Measurements from ENCODE around the gene MRFAP1L1. TPM values are rescaled to one million over a fixed set of nuclear protein-coding genes. Genes with fewer than 3 reads are reported as not detected.

Gene MRFAP1L1
- total RNA-seq, 4 donors from 2014 or later: 56.9 to 99.9 (median 71.7) TPM

- no peaks in the 10 kb centered on the region for H3K36me3 ChIP-seq
- H3K27me3 ChIP-seq: no peaks in the 10 kb centered on the region
- intact Hi-C loops (cut with DNase I; ENCODE audit: low total_unique reads): no loop called here
These were observed 23.4 kb downstream of the MRFAP1L1 start for GRCh38 chr4:6686104-6686787.

DNA sequence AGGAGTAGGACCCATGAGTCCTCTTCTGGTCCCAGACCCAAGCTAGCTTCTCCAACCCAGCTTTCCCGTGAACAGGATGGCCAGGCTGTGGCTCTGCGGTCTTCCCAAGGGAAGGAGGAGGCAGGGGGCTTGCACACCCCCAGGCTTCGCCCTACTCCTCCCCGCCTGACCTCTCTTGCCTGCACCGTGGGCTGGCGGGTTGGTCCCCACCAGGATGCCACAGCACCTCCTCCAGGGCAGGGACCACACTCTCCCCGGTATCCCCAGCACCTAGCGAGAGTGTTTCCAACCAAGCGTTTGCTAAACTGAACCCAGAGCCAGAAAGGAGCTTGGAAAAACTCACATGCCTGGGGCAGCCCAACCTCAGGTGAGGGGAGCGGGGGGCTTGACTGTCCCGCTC, 25.0 kb downstream of the MRFAP1L1 start:
- Histone ChIP-seq H3K36me3 (no peaks in the 10 kb centered on the region), H3K4me3 (no peak overlapping the region), H3K27me3 (no peaks in the 10 kb centered on the region), H3K9me3 (no peaks in the 10 kb centered on the region), H3K27ac (no peak overlapping the region), H3K4me1 (no peaks in the 10 kb centered on the region)
- intact Hi-C loops (cut with DNase I; ENCODE audit: low total_unique reads): no loop called here
- TF ChIP-seq, protein P1, sequence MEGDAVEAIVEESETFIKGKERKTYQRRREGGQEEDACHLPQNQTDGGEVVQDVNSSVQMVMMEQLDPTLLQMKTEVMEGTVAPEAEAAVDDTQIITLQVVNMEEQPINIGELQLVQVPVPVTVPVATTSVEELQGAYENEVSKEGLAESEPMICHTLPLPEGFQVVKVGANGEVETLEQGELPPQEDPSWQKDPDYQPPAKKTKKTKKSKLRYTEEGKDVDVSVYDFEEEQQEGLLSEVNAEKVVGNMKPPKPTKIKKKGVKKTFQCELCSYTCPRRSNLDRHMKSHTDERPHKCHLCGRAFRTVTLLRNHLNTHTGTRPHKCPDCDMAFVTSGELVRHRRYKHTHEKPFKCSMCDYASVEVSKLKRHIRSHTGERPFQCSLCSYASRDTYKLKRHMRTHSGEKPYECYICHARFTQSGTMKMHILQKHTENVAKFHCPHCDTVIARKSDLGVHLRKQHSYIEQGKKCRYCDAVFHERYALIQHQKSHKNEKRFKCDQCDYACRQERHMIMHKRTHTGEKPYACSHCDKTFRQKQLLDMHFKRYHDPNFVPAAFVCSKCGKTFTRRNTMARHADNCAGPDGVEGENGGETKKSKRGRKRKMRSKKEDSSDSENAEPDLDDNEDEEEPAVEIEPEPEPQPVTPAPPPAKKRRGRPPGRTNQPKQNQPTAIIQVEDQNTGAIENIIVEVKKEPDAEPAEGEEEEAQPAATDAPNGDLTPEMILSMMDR (IDR thresholded peaks at IDR 0.05): no peak
- TF ChIP-seq POLR2A (IDR thresholded peaks at IDR 0.05): no peak
- no peak for DNase-seq

More at GRCh38 chr4:6686104-6686787, 23.4 kb downstream of the MRFAP1L1 start:
- no peak for DNase-seq
- Histone ChIP-seq H3K27ac (no peak overlapping the region), H3K4me1 (no peaks in the 10 kb centered on the region), H3K9me3 (no peaks in the 10 kb centered on the region), H3K4me3 (no peak overlapping the region)
- TF ChIP-seq POLR2A (IDR thresholded peaks at IDR 0.05): no peak
- TF ChIP-seq, protein P1 (IDR thresholded peaks at IDR 0.05): no peak

DNA sequence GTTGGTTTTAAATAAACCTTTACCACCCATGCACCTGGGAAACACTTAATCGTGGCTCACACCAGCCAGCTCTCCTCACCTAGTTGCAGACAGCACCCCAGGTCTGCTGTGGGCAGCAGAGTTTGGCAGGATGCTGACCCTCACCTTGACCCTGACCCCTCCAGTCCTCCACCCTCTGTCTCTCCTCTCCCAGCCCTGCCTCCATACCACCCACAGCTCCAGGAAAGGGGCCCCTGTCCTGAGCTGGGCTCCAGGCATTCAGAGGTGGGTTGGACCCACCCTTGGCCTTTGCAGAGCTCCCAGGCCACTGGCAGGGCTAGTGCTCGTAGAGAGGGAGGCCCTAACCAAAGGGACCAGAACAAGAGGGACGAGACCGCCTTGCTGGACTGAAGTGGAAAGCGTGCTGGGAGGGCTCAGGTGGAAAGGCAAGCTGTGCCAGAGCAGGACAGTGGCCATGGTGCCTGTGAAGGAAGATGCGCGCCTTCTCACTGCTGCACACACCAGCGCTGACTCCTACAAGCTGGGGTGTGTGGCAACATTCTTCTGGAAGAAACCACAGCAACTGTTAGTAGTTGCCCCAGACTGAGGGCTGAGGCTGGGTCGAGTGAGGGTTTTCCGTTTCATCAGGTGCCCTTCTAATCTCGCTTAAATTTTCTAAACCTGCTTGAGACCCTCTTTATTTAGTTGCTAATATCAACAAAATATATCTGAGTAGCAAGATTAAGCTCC, 26.6 kb downstream of the MRFAP1L1 start:
- Histone ChIP-seq H3K4me1 (no peaks in the 10 kb centered on the region), H3K9me3 (no peaks in the 10 kb centered on the region), H3K36me3 (no peaks in the 10 kb centered on the region), H3K27me3 (no peaks in the 10 kb centered on the region), H3K27ac (no peak overlapping the region), H3K4me3 (no peak overlapping the region)
- no peak for DNase-seq
- TF ChIP-seq POLR2A (IDR thresholded peaks at IDR 0.05): no peak
- TF ChIP-seq, protein P1 (IDR thresholded peaks at IDR 0.05): no peak
- intact Hi-C loops (cut with DNase I; ENCODE audit: low total_unique reads): no loop called here

- TF ChIP-seq POLR2A (IDR thresholded peaks at IDR 0.05): no peak
- TF ChIP-seq, protein P1 (IDR thresholded peaks at IDR 0.05): no peak
- Histone ChIP-seq H3K36me3 (no peaks in the 10 kb centered on the region), H3K9me3 (no peaks in the 10 kb centered on the region), H3K27ac (no peak overlapping the region), H3K27me3 (no peaks in the 10 kb centered on the region), H3K4me3 (no peak overlapping the region), H3K4me1 (peaks cover 5 to 8% of the 10 kb centered on the region in 2 donors)
- DNase-seq: no peak
- intact Hi-C loops (cut with DNase I; ENCODE audit: low total_unique reads): no loop called here
These were observed 28.5 kb downstream of the MRFAP1L1 start for GRCh38 chr4:6681191-6681590.

DNA sequence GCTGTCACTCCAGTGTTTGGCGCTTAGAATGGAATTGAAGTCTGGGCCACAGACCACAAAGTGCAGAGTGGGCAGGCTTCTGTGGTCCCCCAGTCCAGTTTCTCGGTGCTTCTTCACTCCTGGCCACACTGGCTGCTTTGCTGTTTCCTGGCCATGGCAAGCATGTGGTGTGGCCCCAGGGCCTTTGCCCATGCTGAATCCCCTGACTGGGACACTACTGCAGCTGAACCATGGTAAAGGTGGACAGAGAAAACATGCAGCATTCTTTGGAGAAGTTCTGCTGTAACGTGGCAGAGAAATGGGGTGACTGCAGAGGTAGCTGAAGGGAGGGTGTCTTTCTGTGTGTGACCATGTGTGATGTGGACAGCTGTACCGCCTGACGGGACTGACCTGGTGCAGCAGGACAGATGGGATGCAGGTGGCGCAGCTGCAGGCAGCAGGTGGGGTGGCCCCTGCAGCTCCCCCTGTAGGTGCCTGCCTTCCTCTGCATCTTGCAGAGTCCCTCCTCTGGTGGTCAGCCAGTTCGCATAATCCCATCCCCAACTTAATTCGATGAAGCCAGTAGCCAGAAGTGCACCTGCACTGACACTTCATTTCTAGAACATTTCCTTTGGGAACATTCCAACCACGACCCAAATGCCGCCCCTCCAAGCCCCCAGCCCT, 29.2 kb downstream of the MRFAP1L1 start:
- DNase-seq: no peak
- TF ChIP-seq POLR2A (IDR thresholded peaks at IDR 0.05): no peak
- TF ChIP-seq, protein P1 (IDR thresholded peaks at IDR 0.05): no peak
- Histone ChIP-seq H3K4me1 (peaks cover 7 to 15% of the 10 kb centered on the region in 2 donors), H3K4me3 (no peak overlapping the region), H3K27me3 (no peaks in the 10 kb centered on the region), H3K27ac (no peak overlapping the region), H3K9me3 (no peaks in the 10 kb centered on the region), H3K36me3 (no peaks in the 10 kb centered on the region)
- intact Hi-C loops (cut with DNase I; ENCODE audit: low total_unique reads): no loop called here

Measured in uterus (tissue), 4 donors.